PFSK-1 (cell line): ENCODE measurements around the gene THSD7B.

Experiments
- POLR2AphosphoS5 ChIP-seq: IDR thresholded peaks from 2 replicates; pipeline ENCODE4 v1.6.1; 2012; ENCODE audit warnings: low read depth, mild to moderate bottlenecking, control low read depth, low read length, moderate library complexity
- SIN3A ChIP-seq: IDR thresholded peaks from 2 replicates; pipeline ENCODE4 v1.6.1; 2012; ENCODE audit warnings: mild to moderate bottlenecking, low read length, moderate library complexity, borderline replicate concordance; ENCODE audit not compliant: insufficient read depth
- TAF1 ChIP-seq: IDR thresholded peaks from 2 replicates; pipeline ENCODE4 v1.6.1; 2012; ENCODE audit warnings: low read length, control low read depth, borderline replicate concordance; ENCODE audit not compliant: insufficient read depth
- TF ChIP-seq, protein P1 (sequence below), 2 experiments: IDR thresholded peaks; 2 replicates each; pipeline versions ENCODE4 v1.6.1 to v1.8.0; 2011 to 2012; ENCODE audit warnings: low read depth in 2 of 2, low read length in 2 of 2, control low read depth in 1 of 2, inconsistent platforms in 1 of 2, mild to moderate bottlenecking in 1 of 2, moderate library complexity in 1 of 2; ENCODE audit not compliant: insufficient read depth in 1 of 2

DNA sequence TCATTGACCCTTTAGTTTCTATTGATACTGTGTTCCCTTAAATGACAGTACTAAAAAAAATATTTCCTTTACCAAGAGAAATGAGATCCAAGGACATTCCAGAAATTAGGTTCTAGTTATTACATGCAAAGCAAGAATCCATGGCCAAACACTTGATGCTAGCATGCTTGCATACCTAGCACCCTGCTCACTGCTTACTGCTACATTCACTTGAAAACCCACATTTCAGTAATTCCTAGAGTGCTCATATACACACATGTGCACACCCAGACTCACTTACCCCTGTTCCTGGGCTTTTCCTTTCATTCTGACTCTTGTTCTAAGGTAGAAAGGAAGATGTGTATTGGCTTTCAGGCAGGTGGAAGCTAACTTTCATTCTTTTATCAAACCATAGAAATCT lies 395.9 kb downstream of the THSD7B start:
- TF ChIP-seq, protein P1, sequence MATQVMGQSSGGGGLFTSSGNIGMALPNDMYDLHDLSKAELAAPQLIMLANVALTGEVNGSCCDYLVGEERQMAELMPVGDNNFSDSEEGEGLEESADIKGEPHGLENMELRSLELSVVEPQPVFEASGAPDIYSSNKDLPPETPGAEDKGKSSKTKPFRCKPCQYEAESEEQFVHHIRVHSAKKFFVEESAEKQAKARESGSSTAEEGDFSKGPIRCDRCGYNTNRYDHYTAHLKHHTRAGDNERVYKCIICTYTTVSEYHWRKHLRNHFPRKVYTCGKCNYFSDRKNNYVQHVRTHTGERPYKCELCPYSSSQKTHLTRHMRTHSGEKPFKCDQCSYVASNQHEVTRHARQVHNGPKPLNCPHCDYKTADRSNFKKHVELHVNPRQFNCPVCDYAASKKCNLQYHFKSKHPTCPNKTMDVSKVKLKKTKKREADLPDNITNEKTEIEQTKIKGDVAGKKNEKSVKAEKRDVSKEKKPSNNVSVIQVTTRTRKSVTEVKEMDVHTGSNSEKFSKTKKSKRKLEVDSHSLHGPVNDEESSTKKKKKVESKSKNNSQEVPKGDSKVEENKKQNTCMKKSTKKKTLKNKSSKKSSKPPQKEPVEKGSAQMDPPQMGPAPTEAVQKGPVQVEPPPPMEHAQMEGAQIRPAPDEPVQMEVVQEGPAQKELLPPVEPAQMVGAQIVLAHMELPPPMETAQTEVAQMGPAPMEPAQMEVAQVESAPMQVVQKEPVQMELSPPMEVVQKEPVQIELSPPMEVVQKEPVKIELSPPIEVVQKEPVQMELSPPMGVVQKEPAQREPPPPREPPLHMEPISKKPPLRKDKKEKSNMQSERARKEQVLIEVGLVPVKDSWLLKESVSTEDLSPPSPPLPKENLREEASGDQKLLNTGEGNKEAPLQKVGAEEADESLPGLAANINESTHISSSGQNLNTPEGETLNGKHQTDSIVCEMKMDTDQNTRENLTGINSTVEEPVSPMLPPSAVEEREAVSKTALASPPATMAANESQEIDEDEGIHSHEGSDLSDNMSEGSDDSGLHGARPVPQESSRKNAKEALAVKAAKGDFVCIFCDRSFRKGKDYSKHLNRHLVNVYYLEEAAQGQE (IDR thresholded peaks at IDR 0.05; ENCODE audit: insufficient read depth in 1 of 2, low read depth in 2 of 2, low read length in 2 of 2): no peak
- TF ChIP-seq POLR2AphosphoS5 (no peak), TAF1 (no peak), SIN3A (no peak)
